ENCODE results near the gene FAM53A. TPM values are rescaled to one million over a fixed set of nuclear protein-coding genes. Genes with fewer than 3 reads are reported as not detected.

The FAM53A gene
- total RNA-seq, 3 donors from 2014 or later (not counting 1 experiment from before 2014, with no cell fraction given): 1.9 to 2.9 (median 2.3) TPM

DNA sequence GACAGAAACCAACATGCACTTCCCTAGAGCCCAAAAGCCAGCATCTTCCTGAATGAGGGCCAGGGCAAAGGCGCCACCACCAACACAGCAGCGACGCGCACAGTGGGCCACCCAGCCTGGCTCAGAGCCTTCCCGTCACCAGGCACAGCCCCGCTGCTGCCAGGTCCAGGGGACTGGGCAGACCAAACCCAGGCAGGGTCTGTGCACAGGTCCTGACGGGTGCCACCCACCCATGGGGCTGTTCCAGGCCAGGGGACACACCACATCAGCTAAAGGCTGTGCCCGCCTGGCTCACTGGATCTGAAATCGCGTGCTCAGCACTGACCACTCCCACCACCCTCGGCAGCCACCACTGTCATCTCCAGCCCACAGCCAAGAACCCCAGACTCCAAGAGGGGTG is 13.8 kb downstream of the FAM53A start:
- ATAC-seq: no peak

DNA sequence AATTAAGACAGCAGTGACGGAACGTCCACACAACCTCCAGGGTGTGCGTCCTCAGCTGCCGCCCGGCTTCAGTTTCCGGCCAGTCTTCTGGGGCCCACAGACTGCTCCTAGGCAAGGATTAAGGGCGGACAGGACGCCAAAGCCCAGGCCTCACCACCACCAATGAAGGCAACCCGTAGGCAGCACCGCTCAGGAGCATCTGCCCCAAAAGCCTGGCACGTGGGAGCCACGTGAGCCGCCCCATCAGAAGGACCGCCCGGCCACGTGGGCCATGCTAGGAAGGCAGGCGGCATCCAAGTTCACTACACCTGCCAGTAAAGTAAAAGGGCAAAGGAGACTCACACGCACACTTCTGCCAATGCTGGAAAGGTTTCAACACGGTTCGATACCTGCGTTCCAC is 14.3 kb downstream of the FAM53A start:
- Histone ChIP-seq H3K27ac (ENCODE audit: low read length) (no peak overlapping the region), H3K36me3 (ENCODE audit: control insufficient read depth, insufficient read depth, low read length) (no peaks in the 10 kb centered on the region), H3K4me3 (ENCODE audit: low read length) (no peak overlapping the region), H3K4me1 (ENCODE audit: control insufficient read depth, insufficient read depth, low read length) (no peaks in the 10 kb centered on the region), H3K27me3 (ENCODE audit: control insufficient read depth, insufficient read depth, low read length) (no peaks in the 10 kb centered on the region), H3K9me3 (ENCODE audit: control insufficient read depth, insufficient read depth, low read length) (no peaks in the 10 kb centered on the region)
- no peak for ATAC-seq
- intact Hi-C loops (cut with micrococcal nuclease): no loop called here
- H3K27me3 Mint-ChIP-seq (ENCODE audit: low read depth in 2 of 2): peaks cover 0 to under 1% of the 10 kb centered on the region in 2 donors
- H3K27ac Mint-ChIP-seq: no peak overlapping the region
- no peaks in the 10 kb centered on the region for H3K36me3 Mint-ChIP-seq
- WGBS (ENCODE audit: insufficient coverage): 94% methylated on average over 21 of the region's 21 CpGs
- no peak for DNase-seq
- no peaks in the 10 kb centered on the region for H3K9me3 Mint-ChIP-seq
- H3K4me1 Mint-ChIP-seq: no peaks in the 10 kb centered on the region
- no peak overlapping the region for H3K4me3 Mint-ChIP-seq
- TF ChIP-seq, protein P1, sequence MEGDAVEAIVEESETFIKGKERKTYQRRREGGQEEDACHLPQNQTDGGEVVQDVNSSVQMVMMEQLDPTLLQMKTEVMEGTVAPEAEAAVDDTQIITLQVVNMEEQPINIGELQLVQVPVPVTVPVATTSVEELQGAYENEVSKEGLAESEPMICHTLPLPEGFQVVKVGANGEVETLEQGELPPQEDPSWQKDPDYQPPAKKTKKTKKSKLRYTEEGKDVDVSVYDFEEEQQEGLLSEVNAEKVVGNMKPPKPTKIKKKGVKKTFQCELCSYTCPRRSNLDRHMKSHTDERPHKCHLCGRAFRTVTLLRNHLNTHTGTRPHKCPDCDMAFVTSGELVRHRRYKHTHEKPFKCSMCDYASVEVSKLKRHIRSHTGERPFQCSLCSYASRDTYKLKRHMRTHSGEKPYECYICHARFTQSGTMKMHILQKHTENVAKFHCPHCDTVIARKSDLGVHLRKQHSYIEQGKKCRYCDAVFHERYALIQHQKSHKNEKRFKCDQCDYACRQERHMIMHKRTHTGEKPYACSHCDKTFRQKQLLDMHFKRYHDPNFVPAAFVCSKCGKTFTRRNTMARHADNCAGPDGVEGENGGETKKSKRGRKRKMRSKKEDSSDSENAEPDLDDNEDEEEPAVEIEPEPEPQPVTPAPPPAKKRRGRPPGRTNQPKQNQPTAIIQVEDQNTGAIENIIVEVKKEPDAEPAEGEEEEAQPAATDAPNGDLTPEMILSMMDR (IDR thresholded peaks at IDR 0.05): no peak

More for the DNA sequence above, 13.8 kb downstream of the FAM53A start:
- TF ChIP-seq, protein P1 (IDR thresholded peaks at IDR 0.05): no peak
- Histone ChIP-seq H3K27me3 (ENCODE audit: control insufficient read depth, insufficient read depth, low read length) (no peaks in the 10 kb centered on the region), H3K4me3 (ENCODE audit: low read length) (no peak overlapping the region), H3K4me1 (ENCODE audit: control insufficient read depth, insufficient read depth, low read length) (no peaks in the 10 kb centered on the region), H3K9me3 (ENCODE audit: control insufficient read depth, insufficient read depth, low read length) (no peaks in the 10 kb centered on the region), H3K36me3 (ENCODE audit: control insufficient read depth, insufficient read depth, low read length) (no peaks in the 10 kb centered on the region), H3K27ac (ENCODE audit: low read length) (no peak overlapping the region)
- Mint-ChIP-seq H3K4me3 (no peak overlapping the region), H3K4me1 (no peaks in the 10 kb centered on the region), H3K9me3 (no peaks in the 10 kb centered on the region), H3K27me3 (ENCODE audit: low read depth in 2 of 2) (peaks cover 0 to 2% of the 10 kb centered on the region in 2 donors), H3K27ac (no peak overlapping the region), H3K36me3 (no peaks in the 10 kb centered on the region)
- intact Hi-C loops (cut with micrococcal nuclease): no loop called here
- WGBS (ENCODE audit: insufficient coverage): 91% methylated on average over 11 of the region's 11 CpGs
- DNase-seq: no peak

DNA sequence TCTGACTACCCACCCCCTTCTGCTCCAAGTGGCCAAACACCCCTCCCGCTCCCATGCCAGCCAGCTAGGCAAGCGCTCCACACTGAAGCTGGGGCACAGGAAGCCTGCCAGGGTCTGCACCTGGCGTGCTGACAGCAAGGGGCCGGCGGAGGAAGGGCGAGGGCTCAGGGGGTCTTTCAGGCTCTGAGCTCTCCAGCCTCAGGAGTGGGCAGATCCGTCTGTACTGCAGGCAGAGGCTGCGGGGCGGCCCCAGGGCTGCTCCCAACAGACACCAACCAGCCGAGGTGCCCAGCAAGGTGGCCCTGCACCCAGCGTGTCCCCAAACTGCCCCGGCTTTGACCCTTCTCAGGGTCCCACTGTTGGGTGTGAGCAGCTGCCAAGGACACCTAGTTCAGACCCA is 14.8 kb downstream of the FAM53A start:
- Histone ChIP-seq H3K4me3 (ENCODE audit: low read length) (no peak overlapping the region), H3K4me1 (ENCODE audit: control insufficient read depth, insufficient read depth, low read length) (no peaks in the 10 kb centered on the region), H3K27ac (ENCODE audit: low read length) (no peak overlapping the region), H3K27me3 (ENCODE audit: control insufficient read depth, insufficient read depth, low read length) (no peaks in the 10 kb centered on the region), H3K9me3 (ENCODE audit: control insufficient read depth, insufficient read depth, low read length) (no peaks in the 10 kb centered on the region), H3K36me3 (ENCODE audit: control insufficient read depth, insufficient read depth, low read length) (no peaks in the 10 kb centered on the region)
- Mint-ChIP-seq H3K4me1 (no peaks in the 10 kb centered on the region), H3K9me3 (no peaks in the 10 kb centered on the region), H3K36me3 (no peaks in the 10 kb centered on the region), H3K27me3 (ENCODE audit: low read depth in 2 of 2) (no peaks in the 10 kb centered on the region), H3K27ac (no peak overlapping the region), H3K4me3 (no peak overlapping the region)
- TF ChIP-seq, protein P1 (IDR thresholded peaks at IDR 0.05): no peak
- ATAC-seq: no peak
- WGBS (ENCODE audit: insufficient coverage): 90% methylated on average over 12 of the region's 12 CpGs
- no peak for DNase-seq
- intact Hi-C loops (cut with micrococcal nuclease): no loop called here

DNA sequence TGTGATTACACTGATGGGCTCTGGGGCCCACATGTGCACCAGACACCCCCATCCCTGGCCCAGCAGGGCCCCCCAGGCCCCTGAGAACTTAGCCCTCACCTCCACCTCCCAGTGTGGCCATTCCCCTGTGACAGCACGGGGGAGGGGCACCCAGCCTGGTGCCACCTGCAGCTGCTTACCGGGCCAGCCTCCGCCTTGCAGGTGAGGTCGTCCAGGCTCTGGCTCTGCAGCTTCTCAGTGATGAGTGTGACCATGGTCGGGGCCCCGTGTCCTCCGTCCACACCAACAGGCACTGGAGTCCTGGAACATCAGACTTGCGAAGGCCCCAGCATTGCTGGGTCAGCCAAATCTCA is 15.6 kb downstream of the FAM53A start:
- no peak overlapping the region for H3K27ac Mint-ChIP-seq
- Histone ChIP-seq H3K27ac (ENCODE audit: low read length) (no peak overlapping the region), H3K4me1 (ENCODE audit: control insufficient read depth, insufficient read depth, low read length) (no peaks in the 10 kb centered on the region), H3K36me3 (ENCODE audit: control insufficient read depth, insufficient read depth, low read length) (no peaks in the 10 kb centered on the region), H3K27me3 (ENCODE audit: control insufficient read depth, insufficient read depth, low read length) (no peaks in the 10 kb centered on the region), H3K9me3 (ENCODE audit: control insufficient read depth, insufficient read depth, low read length) (no peaks in the 10 kb centered on the region), H3K4me3 (ENCODE audit: low read length) (no peak overlapping the region)
- H3K27me3 Mint-ChIP-seq (ENCODE audit: low read depth in 2 of 2): no peaks in the 10 kb centered on the region
- no peak for ATAC-seq
- no peaks in the 10 kb centered on the region for H3K9me3 Mint-ChIP-seq
- TF ChIP-seq, protein P1 (IDR thresholded peaks at IDR 0.05): no peak
- 92% methylated on average over 8 of the region's 8 CpGs for WGBS (ENCODE audit: insufficient coverage)
- H3K36me3 Mint-ChIP-seq: no peaks in the 10 kb centered on the region
- H3K4me1 Mint-ChIP-seq: no peaks in the 10 kb centered on the region
- no peak overlapping the region for H3K4me3 Mint-ChIP-seq
- intact Hi-C loops (cut with micrococcal nuclease): no loop called here
- no peak for DNase-seq

Data from natural killer cell (primary cell).